GM12878 (cell line): ENCODE results near the gene PTPRN2. TPM values are rescaled to one million over a fixed set of nuclear protein-coding genes. Genes with fewer than 3 reads are reported as not detected.

Experiments used
- ATAC-seq: fragments of 200-7000 bp; cut with Tn5 transposase; 3 replicates; pipeline ENCODE4 v1.9.1; 2020; ENCODE audit warnings: mild to moderate bottlenecking, moderate library complexity
- BruUV-seq: library from RNA; stranded (reverse); fragments of 400-500 nt; replicated peaks from 2 replicates; lab custom pipeline; 2021; lab: Mats Ljungman, UMichigan
- CTCF ChIA-PET: fragments of 300-600 bp; sonication (Branson Sonifier 250); formaldehyde crosslinking; extraction: SDS; loops from one replicate; lab custom pipeline; 2021; ENCODE audit warnings: inconsistent platforms; lab: Yijun Ruan, JAX
- POLR2A ChIA-PET: fragments of 350-600 bp; formaldehyde crosslinking; extraction: SDS; loops from one replicate; lab custom pipeline; 2021; ENCODE audit warnings: inconsistent platforms; lab: Charles Lee
- RAD21 ChIA-PET: fragments of 300-600 bp; sonication (Branson Sonifier 250); formaldehyde crosslinking; loops from one replicate; lab custom pipeline; 2023; ENCODE audit warnings: antibody characterized with exemption; ENCODE audit not compliant: unreplicated experiment; lab: Charles Lee
- SMC1A ChIA-PET: fragments of 300-600 bp; sonication (Branson Sonifier 250); formaldehyde crosslinking; loops from one replicate; lab custom pipeline; 2023; ENCODE audit not compliant: unreplicated experiment, uncharacterized antibody; lab: Charles Lee
- DNase-seq: peaks from one replicate; pipeline ENCODE4 v3.0.0-alpha.2; 2011; ENCODE audit warnings: low read depth, low spot score
- FAIRE-seq: peaks from 3 replicates; lab custom pipeline; 2011; peaks lifted over from hg19 to GRCh38; lab: Jason Lieb, UNC
- H2AFZ ChIP-seq: 2 replicates; pipeline ENCODE4 v1.6.0; 2011; ENCODE audit warnings: low read depth, low read length, control low read depth; ENCODE audit not compliant: control insufficient read depth
- H3K27ac ChIP-seq: 2 replicates; pipeline ENCODE4 v1.5.1; 2011; ENCODE audit warnings: control low read depth; ENCODE audit not compliant: control insufficient read depth, insufficient read depth
- H3K27me3 ChIP-seq, 2 experiments: replicated peaks in 1 of 2; 2 replicates each; pipeline versions ENCODE4 v1.6.0 to v1.6.1; 2011; ENCODE audit warnings: low read length in 1 of 2; ENCODE audit not compliant: control insufficient read depth in 2 of 2, insufficient read depth in 2 of 2
- H3K36me3 ChIP-seq, 2 experiments: 2 replicates each; pipeline ENCODE4 v1.5.1; 2011; ENCODE audit warnings: low read length in 1 of 2; ENCODE audit not compliant: control insufficient read depth in 2 of 2, insufficient read depth in 2 of 2
- H3K4me1 ChIP-seq: 2 replicates; pipeline ENCODE4 v1.6.1; 2011; ENCODE audit warnings: mild to moderate bottlenecking, low read length, moderate library complexity, mixed read lengths; ENCODE audit not compliant: control insufficient read depth, insufficient read depth
- H3K4me2 ChIP-seq: 2 replicates; pipeline ENCODE4 v1.6.0; 2011; ENCODE audit warnings: control low read depth; ENCODE audit not compliant: control insufficient read depth, insufficient read depth
- H3K4me3 ChIP-seq: fragments of 200-600 bp; sonication (generic); 2 replicates; pipeline ENCODE4 v1.5.1; 2016
- H3K79me2 ChIP-seq: 2 replicates; pipeline ENCODE4 v1.6.0; 2011; ENCODE audit warnings: low read length; ENCODE audit not compliant: control insufficient read depth, insufficient read depth
- H3K9ac ChIP-seq: 2 replicates; pipeline ENCODE4 v1.8.0; 2011; ENCODE audit warnings: low read length, control low read depth, mixed read lengths; ENCODE audit not compliant: control insufficient read depth, insufficient read depth
- H3K9me3 ChIP-seq: replicated peaks from 3 replicates; pipeline ENCODE4 v1.5.1; 2011; ENCODE audit warnings: mild to moderate bottlenecking, low read length; ENCODE audit not compliant: control insufficient read depth, insufficient read depth
- H4K20me1 ChIP-seq: 2 replicates; pipeline ENCODE4 v1.6.0; 2011; ENCODE audit not compliant: control insufficient read depth, insufficient read depth
- HDGF ChIP-seq: fragments of 450-650 bp; IDR thresholded peaks from 2 replicates; pipeline ENCODE4 v1.6.1; 2016; ENCODE audit warnings: antibody characterized with exemption
- PRDM15 ChIP-seq: fragments of 450-650 bp; formaldehyde crosslinking; IDR thresholded peaks from 2 replicates; pipeline ENCODE4 v1.4.0; 2020; ENCODE audit warnings: mild to moderate bottlenecking, moderate library complexity
- WGBS: methylation state at CpG from one replicate; pipeline ENCODE4 v1.1.6; 2016; ENCODE audit warnings: low lambda C conversion rate; ENCODE audit not compliant: insufficient replicate concordance, insufficient coverage; ENCODE audit errors: missing lambda C conversion rate; 5-methylcytosine and 5-hydroxymethylcytosine counted together
- in situ Hi-C: fragments of 300-500 bp; cut with MboI; formaldehyde crosslinking; loops from 9 replicates; pipeline ENCODE4 v1.14.3; 2018; ENCODE audit warnings: mixed read lengths
- intact Hi-C: fragments of 100-400 bp; cut with micrococcal nuclease; formaldehyde crosslinking; loops from one replicate; pipeline ENCODE4 v1.14.2; 2022; ENCODE audit not compliant: unreplicated experiment
- polyA plus RNA-seq, 11 experiments: library from polyadenylated mRNA; depleted of rRNA in 4 of 11; unstranded in 6 of 11; stranded (reverse) in 5 of 11; fragments of >200 nt; fragmentation: Nextera tagmentation in 4 of 11; fragmentation: Illumina TruSeq in 1 of 11; extraction: Ambion mirVana in 4 of 11; extraction: Trizol in 1 of 11; gene quantifications; 1 replicate in 1 of 11; 2 replicates in 10 of 11; pipeline versions ENCODE4 v1.2.1 to v1.2.3, GENCODE V29; 2011 to 2016; ENCODE audit warnings: inconsistent platforms in 2 of 11, missing spikeins in 2 of 11, low read depth in 1 of 11
- total RNA-seq, 4 experiments: library from RNA; depleted of rRNA in 3 of 4; stranded (reverse); fragments of >200 nt in 3 of 4; fragmentation: Illumina TruSeq in 1 of 4; extraction: Trizol in 1 of 4; gene quantifications; 2 replicates each; pipeline versions ENCODE4 v1.2.1 to v1.2.3, GENCODE V29; 2013 to 2021
- TF ChIP-seq, protein P1 (sequence below): IDR thresholded peaks from 2 replicates; pipeline ENCODE4 v1.6.1; 2012; ENCODE audit warnings: low read depth, low read length, improper control_type of control experiment

Gene PTPRN2
- total and polyA plus RNA-seq, 10 of the 15 experiments (the other 5 are each of a cell fraction or from before 2014, with no cell fraction given) = 5.4 TPM; not detected in 9

DNA sequence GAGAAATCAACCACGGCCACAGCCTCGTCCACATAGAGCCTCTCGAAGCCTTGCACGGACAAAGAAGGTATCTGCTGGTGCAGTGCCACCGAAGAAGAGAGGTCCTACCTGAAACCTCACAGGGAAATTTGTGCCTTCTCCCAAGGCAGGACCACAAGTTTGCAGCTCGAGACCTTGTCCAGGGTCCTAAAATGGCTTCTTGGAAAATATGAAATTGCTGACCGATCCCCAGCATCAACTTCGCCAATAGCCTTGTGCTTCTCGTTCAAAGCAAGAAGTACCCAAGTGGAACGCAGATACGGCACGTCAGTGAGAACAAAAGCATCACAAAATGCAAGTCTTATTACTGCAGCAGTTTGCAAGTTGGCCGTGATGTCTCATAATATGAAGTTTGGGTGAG, 24.6 kb downstream of the PTPRN2 start (continued):
- TF ChIP-seq, protein P1, sequence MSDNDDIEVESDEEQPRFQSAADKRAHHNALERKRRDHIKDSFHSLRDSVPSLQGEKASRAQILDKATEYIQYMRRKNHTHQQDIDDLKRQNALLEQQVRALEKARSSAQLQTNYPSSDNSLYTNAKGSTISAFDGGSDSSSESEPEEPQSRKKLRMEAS = no peak
- TF ChIP-seq PRDM15 (CRISPR knock-in tag) = no peak

GRCh38 chr7:158562517-158562916, 25.1 kb downstream of the PTPRN2 start:
- POLR2A ChIA-PET = no interaction called here
- Histone ChIP-seq H3K4me1 (no peaks in the 10 kb centered on the region), H3K4me2 (no peak overlapping the region), H3K79me2 (no peaks in the 10 kb centered on the region)
- BruUV-seq = no TSS peak
- SMC1A ChIA-PET = no interaction called here
- WGBS = 42% methylated on average over 6 of the region's 6 CpGs
- in situ Hi-C loops = no loop called here
- FAIRE-seq = no peak
- no peak for TF ChIP-seq HDGF
- TF ChIP-seq, all 136 proteins: peak for 0
- Histone ChIP-seq H4K20me1 (no peaks in the 10 kb centered on the region), H3K27me3 (no peaks in the 10 kb centered on the region), H3K9me3 (no peaks in the 10 kb centered on the region), H3K4me3 (no peak overlapping the region), H3K36me3 (no peaks in the 10 kb centered on the region), H2AFZ (no peak overlapping the region), H3K9ac (no peak overlapping the region), H3K27ac (no peak overlapping the region)
- ATAC-seq (no peak), DNase-seq (no peak)
- ChIA-PET RAD21 (no interaction called here), CTCF (interaction anchor here (0.9 kb wide), 1 partner anchor 415 kb away, joined by 4 read pairs; no protein-coding TSS in a partner anchor)
- intact Hi-C loops = no loop called here
